Measurements from ENCODE around the gene DHRS4L2.
"Not testable (repeated sequence)": the region's sequence is repeated elsewhere in the genome, so short reads cannot be mapped to it uniquely, and the experiment has no call there.

DHRS4L2 gene

GRCh38 chr14:24032727-24033418 is 44.1 kb downstream of the DHRS4L2 start:
- ATAC-seq (ENCODE audit: low read depth), result peak; percentile 19; the same call in 2 of the 3 replicates
- Histone ChIP-seq H3K27ac (ENCODE audit: poor library complexity, severe bottlenecking) (no peak overlapping the region), H3K36me3 (ENCODE audit: low read depth) (no peaks in the 10 kb centered on the region), H3K4me1 (ENCODE audit: insufficient read depth, poor library complexity, severe bottlenecking) (peaks cover 4% of the 10 kb centered on the region), H3K4me3 (ENCODE audit: severe bottlenecking) (no peak overlapping the region), H3K9me3 (ENCODE audit: severe bottlenecking) (peaks cover 2% of the 10 kb centered on the region), H3K27me3 (ENCODE audit: insufficient read depth, poor library complexity, severe bottlenecking) (no peaks in the 10 kb centered on the region)
- TF ChIP-seq, protein P1, sequence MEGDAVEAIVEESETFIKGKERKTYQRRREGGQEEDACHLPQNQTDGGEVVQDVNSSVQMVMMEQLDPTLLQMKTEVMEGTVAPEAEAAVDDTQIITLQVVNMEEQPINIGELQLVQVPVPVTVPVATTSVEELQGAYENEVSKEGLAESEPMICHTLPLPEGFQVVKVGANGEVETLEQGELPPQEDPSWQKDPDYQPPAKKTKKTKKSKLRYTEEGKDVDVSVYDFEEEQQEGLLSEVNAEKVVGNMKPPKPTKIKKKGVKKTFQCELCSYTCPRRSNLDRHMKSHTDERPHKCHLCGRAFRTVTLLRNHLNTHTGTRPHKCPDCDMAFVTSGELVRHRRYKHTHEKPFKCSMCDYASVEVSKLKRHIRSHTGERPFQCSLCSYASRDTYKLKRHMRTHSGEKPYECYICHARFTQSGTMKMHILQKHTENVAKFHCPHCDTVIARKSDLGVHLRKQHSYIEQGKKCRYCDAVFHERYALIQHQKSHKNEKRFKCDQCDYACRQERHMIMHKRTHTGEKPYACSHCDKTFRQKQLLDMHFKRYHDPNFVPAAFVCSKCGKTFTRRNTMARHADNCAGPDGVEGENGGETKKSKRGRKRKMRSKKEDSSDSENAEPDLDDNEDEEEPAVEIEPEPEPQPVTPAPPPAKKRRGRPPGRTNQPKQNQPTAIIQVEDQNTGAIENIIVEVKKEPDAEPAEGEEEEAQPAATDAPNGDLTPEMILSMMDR (IDR thresholded peaks at IDR 0.05; ENCODE audit: poor library complexity, severe bottlenecking), result no peak
- DNase-seq (ENCODE audit: low spot score), result no peak

- H3K27ac ChIP-seq (ENCODE audit: poor library complexity, severe bottlenecking), result peak overlapping the region; percentile 22
- H3K9me3 ChIP-seq (ENCODE audit: severe bottlenecking); H3K4me1 ChIP-seq (ENCODE audit: insufficient read depth, poor library complexity, severe bottlenecking); DNase-seq (ENCODE audit: low spot score); H3K36me3 ChIP-seq (ENCODE audit: low read depth); H3K27me3 ChIP-seq (ENCODE audit: insufficient read depth, poor library complexity, severe bottlenecking): not testable (repeated sequence)
- peak overlapping the region; percentile 40 for H3K4me3 ChIP-seq (ENCODE audit: severe bottlenecking)
- ATAC-seq (ENCODE audit: low read depth), result peak; percentile 37
These were observed 47.0 kb downstream of the DHRS4L2 start for GRCh38 chr14:24035769-24036168.

DNA sequence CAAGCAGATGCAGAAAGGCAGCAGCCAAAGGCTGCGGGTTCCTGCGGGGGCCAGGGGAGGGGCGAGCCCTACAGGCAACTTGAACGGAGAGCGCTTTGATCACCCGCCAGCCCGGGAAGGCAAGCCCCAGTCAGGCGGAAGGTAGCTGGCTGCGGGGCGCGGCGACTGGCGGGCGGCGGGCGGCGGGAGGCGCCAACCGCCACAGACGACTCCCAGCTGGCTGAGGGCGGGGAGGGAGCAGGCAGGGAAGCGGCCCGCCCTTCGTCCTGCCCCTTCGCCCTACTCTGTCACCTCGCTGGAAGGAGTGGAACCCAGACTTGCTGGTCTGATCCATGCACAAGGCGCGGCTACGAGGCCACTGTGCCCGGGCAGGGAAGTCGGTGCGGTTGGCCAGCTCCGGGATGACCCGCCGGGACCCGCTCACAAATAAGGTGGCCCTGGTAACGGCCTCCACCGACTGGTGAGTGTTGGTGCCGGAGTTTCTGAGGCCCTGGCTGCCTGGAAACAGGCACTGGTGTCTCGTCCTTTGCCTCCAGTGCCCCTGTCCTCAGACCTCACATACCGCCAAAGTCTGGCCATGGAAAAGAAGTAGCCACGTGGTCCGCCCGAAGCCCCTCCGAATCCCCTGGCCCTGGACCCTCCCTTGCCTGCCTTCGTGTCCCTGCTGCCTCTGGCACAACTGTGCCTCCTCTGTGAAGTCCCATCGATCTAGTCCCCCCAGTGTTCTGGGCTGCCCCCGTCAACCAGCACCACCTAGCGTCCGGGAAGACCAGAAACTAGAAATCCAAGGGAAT is 47.6 kb downstream of the DHRS4L2 start:
- no peaks in the 10 kb centered on the region for H3K27me3 ChIP-seq (ENCODE audit: insufficient read depth, poor library complexity, severe bottlenecking)
- TF ChIP-seq, protein P1 (IDR thresholded peaks at IDR 0.05; ENCODE audit: poor library complexity, severe bottlenecking), result peak; percentile 92
- ATAC-seq (ENCODE audit: low read depth) (peak; percentile 89), DNase-seq (ENCODE audit: low spot score) (peak; percentile 83)
- peak overlapping the region; percentile 40 for H3K4me3 ChIP-seq (ENCODE audit: severe bottlenecking)
- no peaks in the 10 kb centered on the region for H3K36me3 ChIP-seq (ENCODE audit: low read depth)
- H3K9me3 ChIP-seq (ENCODE audit: severe bottlenecking), result peaks cover 2% of the 10 kb centered on the region
- H3K27ac ChIP-seq (ENCODE audit: poor library complexity, severe bottlenecking), result peak overlapping the region; percentile 22
- H3K4me1 ChIP-seq (ENCODE audit: insufficient read depth, poor library complexity, severe bottlenecking), result peaks cover 4% of the 10 kb centered on the region

DNA sequence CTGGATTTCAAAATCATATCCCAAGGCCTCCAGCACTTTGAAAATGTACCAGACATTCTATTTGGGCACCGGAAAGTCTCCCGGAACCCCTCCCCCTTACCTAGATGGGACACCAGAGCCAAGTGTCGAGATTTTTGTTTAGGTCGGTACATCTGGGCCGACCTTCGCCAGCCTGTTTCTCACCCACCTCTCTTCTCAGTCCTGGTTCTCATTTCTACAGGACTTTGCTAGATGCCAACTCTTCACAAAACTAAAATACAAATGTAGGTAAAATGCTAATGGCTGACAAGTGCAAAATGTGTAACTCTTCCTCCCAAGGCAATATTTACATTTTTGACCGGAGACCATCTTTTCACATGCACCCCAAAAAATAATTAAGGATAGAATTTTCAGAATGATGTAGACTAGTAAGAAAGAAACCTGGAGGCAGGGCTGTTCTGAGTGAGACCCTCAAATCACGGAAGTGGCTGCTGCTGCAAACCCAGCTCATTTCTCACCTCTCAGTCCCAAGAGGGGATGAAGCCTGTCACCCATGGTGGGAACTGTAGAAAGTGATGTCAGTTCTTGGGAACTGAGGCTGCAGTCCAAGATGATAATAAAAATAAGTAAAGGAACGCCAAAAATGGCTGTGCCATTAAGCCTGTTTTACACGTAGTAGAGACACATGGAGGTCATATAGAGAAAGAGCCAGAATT is 48.4 kb downstream of the DHRS4L2 start:
- H3K9me3 ChIP-seq (ENCODE audit: severe bottlenecking); H3K27me3 ChIP-seq (ENCODE audit: insufficient read depth, poor library complexity, severe bottlenecking); DNase-seq (ENCODE audit: low spot score); H3K36me3 ChIP-seq (ENCODE audit: low read depth); H3K27ac ChIP-seq (ENCODE audit: poor library complexity, severe bottlenecking); ATAC-seq (ENCODE audit: low read depth); H3K4me1 ChIP-seq (ENCODE audit: insufficient read depth, poor library complexity, severe bottlenecking): not testable (repeated sequence)
- TF ChIP-seq, protein P1 (IDR thresholded peaks at IDR 0.05; ENCODE audit: poor library complexity, severe bottlenecking), result peak; percentile 68
- peak overlapping the region; percentile 40 for H3K4me3 ChIP-seq (ENCODE audit: severe bottlenecking)

GRCh38 chr14:24037658-24038037 is 48.9 kb downstream of the DHRS4L2 start:
- ATAC-seq (ENCODE audit: low read depth) (no peak), DNase-seq (ENCODE audit: low spot score) (no peak)
- TF ChIP-seq, protein P1 (IDR thresholded peaks at IDR 0.05; ENCODE audit: poor library complexity, severe bottlenecking), result no peak
- Histone ChIP-seq H3K4me3 (ENCODE audit: severe bottlenecking) (no peak overlapping the region), H3K36me3 (ENCODE audit: low read depth) (no peaks in the 10 kb centered on the region), H3K27me3 (ENCODE audit: insufficient read depth, poor library complexity, severe bottlenecking) (no peaks in the 10 kb centered on the region), H3K27ac (ENCODE audit: poor library complexity, severe bottlenecking) (no peak overlapping the region), H3K4me1 (ENCODE audit: insufficient read depth, poor library complexity, severe bottlenecking) (peaks cover 4% of the 10 kb centered on the region), H3K9me3 (ENCODE audit: severe bottlenecking) (no peaks in the 10 kb centered on the region)

All from RWPE2 (cell line).